ENCODE data around the gene TP53I13.

DNA sequence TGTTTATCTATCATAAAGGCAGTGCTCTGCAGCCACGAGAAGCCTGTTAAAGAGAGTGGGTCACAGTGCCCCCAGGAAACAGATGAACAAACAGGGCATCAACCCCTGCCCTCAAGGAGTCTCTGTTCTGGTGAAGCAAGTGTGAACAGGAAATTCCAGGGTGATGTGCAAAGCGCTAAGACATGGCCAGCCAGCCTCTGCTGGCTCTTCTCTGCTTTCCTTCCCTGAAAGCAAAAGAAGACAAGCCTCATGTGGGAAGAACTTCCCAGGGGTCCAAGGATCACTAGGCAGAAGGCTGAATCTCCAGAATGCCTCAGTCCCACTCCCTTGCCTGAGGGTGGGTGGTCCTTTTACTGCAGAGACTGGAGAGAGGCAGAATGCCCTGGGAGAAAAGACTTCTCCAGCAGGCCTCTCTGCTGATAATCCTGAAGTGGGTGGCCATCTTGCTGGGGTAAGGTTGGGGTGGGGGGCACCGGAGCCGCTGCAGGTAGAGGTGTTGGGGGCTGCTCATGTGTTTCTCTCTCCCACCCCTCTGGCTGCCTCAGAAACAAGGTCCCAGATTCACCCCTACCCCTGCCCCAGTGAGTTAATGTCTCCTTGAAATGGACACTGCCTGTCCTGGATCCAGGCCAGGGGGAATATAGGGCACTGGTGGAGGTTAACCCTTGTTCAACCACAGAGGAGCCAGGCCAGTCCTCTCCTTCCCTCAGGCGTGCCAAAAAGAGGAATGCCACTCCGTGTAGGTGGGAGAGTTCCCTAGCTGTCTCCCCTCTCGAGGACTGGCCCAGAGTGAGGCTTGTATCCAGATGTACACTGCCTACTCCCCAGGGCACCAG, 26.8 kb downstream of the TP53I13 start:
- TF ChIP-seq, protein P1, sequence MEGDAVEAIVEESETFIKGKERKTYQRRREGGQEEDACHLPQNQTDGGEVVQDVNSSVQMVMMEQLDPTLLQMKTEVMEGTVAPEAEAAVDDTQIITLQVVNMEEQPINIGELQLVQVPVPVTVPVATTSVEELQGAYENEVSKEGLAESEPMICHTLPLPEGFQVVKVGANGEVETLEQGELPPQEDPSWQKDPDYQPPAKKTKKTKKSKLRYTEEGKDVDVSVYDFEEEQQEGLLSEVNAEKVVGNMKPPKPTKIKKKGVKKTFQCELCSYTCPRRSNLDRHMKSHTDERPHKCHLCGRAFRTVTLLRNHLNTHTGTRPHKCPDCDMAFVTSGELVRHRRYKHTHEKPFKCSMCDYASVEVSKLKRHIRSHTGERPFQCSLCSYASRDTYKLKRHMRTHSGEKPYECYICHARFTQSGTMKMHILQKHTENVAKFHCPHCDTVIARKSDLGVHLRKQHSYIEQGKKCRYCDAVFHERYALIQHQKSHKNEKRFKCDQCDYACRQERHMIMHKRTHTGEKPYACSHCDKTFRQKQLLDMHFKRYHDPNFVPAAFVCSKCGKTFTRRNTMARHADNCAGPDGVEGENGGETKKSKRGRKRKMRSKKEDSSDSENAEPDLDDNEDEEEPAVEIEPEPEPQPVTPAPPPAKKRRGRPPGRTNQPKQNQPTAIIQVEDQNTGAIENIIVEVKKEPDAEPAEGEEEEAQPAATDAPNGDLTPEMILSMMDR (IDR thresholded peaks at IDR 0.05): no peak
- TF ChIP-seq POLR2A (IDR thresholded peaks at IDR 0.05): no peak
